GM18511 (cell line): ENCODE measurements around the gene HNRNPM.
A peak's percentile ranks its signal among the peaks of the same experiment; 100 is the strongest.
"Not testable (repeated sequence)": the region's sequence is repeated elsewhere in the genome, so short reads cannot be mapped to it uniquely, and the experiment has no call there.

Experiments used
- ATAC-seq: cut with Tn5 transposase; IDR thresholded peaks from one replicate; pipeline ENCODE4 v1.9.1; 2021; ENCODE audit warnings: mild to moderate bottlenecking, moderate library complexity; ENCODE audit not compliant: unreplicated experiment

HNRNPM gene

GRCh38 chr19:8510589-8511115 is 65.9 kb downstream of the HNRNPM start:
- ATAC-seq: no peak

DNA sequence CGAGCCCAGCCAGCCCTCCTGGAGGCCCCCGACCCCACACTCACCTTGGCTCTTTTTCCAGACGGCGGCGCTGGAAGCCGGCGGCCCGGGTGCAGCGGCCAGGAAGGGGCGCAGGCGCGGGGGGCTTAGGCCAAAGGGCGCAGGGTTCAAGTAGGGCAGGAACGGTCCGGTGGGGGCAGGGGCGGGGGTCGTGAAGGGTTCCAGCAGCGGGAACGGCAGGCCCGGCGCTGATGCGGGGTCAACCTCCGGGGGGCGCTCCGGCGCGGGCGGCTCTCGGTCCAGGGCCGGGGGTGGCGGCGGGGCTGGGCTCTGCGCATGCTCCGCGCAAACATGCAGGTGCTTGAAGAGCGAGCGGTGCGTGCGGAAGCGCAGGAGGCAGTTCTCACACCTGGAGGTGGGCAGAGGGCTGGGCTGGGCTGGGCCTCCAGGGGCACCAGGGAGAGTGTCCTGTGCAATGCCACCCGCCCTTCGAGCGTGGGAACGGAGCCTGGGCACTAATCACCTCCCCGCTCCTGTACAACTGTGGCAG is 66.9 kb downstream of the HNRNPM start:
- no peak for ATAC-seq

DNA sequence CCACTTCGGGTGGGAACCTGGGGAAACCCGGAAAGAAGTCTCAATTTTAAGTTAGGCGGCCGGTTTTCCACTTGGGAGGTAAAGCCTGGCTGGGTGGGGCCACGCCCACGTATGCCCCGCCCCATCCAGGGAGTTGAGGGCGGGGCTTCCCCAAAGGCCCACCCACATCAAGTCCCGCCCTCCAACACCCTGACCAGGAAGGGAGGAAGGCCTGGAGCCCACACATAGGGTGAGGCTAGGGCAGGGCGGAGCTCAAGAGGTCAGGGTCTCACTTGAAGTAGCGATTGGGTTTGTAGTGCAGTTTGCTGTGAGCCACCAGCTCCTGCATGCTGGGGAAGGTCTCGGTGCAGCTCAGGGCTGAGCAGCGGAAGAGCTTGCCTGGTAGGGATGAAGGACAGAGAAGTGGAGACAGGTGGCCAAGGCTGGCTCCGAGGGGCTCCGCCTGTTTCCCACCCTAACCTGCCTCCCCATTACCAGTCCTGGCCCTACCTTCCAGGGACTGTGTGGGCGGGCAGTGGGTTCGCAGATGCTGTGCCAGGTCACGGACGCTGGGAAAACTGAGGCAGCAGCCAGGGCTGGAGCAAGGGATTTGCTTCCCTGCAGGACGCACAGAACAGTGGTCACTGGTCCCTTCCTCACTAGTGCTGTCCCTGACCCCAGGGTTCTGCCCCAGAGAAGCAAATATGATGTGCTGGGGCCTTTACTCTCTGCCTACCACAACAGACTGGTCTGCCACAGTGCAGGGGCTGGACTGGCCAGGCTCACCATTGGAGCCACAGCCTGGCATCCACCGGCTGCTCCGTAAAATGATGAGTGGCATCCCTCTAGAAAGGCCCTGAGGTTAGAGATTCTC is 67.6 kb downstream of the HNRNPM start:
- ATAC-seq: no peak

GRCh38 chr19:8513036-8513686 is 68.4 kb downstream of the HNRNPM start:
- no peak for ATAC-seq

DNA sequence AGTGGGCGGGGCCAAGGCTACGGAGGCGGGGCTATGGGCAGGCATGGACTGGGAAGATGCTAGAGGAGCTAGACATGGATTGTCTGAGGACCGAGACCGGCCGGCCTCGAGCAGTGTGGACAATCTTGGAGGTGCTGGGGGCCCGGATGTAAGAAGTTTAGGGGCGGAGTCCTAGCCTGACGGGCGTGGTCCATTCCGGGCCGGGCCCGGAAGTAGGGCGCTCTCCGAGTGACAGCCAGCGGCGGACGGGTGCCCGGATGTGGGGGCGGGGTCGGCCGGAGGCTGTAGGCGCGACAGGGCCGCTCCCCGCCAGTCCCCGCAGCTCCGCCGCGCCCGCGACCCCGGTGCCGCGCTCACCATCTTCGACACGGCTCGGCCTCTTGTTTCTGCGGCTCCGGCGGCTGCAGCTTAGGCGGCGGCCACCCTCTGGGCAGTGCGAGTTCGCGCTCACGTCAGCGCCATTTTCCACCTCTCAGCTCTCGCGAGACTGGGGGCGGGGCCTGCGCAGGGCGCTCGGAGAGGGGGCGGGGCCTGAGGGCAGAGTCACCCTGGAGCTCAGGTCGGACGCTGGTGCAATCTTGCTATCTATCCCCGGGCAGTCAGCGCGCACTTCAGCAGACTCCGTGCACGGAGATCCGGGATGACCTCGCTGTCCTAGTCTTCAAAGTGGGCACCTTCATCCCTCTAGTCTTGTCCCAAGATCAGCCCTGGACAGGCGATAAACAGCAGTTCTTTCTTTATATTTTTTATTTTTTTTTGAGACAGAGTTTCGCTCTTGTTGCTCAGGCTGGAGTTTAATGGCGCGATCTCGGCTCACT is 69.1 kb downstream of the HNRNPM start, which contains the start of gene ZNF414:
ZNF414 (minus strand) TSS at position 481 of the 818 bp plus-strand sequence; CDS start at position 360, 121 bp downstream.
- peak; percentile 96 for ATAC-seq

DNA sequence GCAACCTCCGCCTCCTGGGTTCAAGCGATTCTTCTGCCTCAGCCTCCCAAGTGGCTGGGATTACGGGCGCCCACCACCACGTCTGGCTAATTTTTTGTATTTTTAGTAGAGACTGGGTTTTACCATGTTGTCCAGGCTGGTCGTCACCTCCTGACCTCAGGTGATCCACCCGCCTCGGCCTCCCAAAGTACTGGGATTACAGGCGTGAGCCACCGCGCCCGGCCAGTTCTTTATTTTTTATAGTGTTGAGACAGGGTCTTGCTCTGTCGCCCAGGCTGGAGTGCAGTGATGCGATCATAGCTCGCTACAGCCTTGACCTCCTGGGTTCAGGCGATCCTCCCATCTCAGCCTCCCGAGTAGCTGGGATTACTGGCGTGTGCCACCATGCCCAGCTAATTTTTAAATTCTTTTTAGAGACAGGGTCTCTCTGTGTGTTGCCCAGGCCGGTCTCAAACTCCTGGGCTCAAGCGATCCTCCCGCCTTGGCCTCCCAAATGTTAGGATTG is 69.8 kb downstream of the HNRNPM start:
- ATAC-seq: not testable (repeated sequence)

GRCh38 chr19:8515317-8515716 is 70.5 kb downstream of the HNRNPM start:
- ATAC-seq: no peak

GRCh38 chr19:8517551-8518442 is 73.0 kb downstream of the HNRNPM start:
- ATAC-seq: no peak

GRCh38 chr19:8518536-8518935 is 73.8 kb downstream of the HNRNPM start:
- ATAC-seq: no peak

DNA sequence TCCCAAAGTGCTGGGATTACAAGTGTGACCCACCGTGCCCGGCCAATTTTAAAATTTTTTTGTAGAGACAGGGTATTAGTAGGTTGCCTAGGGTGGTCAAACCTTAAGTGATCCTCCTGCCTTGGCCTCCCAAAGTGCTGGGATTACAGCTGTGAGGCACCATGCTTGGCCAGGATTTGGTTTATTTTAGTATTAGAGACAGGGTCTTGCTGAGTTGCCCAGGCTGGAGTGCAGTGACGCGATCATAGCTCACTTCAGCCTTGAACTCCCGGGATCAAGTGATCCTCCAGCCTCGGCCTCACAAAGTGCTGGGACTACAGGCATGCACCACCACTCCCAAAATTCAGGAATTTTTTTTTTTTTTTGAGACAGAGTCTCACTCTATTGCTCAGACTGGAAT is 74.6 kb downstream of the HNRNPM start:
- ATAC-seq: no peak

DNA sequence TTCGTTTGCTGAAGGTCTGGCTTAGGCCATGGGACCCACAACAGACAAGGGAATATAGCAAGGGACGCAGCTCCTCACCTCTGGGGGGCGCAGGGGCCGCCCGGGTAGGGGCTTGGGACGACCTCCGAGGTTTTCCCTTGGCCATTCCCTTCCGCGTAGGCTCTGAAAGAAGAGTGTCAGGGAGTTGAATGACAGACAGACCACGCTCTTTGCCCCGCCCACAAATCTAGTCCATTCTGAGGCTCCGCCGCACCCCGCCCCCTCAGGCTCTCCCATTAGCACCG is 80.6 kb downstream of the HNRNPM start:
- ATAC-seq: no peak

DNA sequence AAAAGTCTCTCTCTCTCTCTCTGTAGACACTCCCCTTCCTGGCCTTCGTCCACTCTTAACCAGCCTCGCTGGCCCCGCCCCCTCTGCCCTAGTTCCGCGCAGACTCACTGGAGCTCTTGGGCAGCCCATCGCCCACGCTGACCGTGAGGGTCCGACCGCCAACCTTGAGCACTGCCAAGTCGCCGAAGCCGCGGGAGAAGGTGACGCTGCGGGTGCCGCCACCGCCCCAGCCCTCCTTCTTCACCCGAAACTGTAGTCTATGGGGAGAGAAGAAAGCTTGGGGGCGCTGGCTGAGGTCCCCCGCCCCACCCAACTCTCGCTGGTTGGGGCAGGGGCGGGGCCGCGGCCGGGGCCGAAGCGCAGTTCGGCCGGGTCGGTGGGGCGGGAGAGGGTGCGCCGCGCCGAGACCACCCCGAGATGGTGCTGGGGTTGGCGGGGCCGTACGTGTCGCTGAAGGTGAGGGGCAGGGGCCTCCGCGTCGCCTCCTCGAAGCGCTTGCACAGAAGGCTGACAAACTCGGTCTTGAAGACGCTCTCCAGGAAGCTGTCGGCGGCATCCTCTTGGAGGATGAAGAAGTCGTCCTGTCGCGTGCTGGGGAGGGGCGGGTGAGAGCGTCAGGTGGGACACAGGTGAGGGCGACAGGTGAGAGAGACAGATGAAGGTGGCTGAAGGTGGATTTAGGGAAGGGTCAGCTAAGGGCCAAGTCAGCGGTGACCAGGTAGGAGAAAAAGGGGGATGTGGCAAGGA is 81.7 kb downstream of the HNRNPM start:
- ATAC-seq: no peak

DNA sequence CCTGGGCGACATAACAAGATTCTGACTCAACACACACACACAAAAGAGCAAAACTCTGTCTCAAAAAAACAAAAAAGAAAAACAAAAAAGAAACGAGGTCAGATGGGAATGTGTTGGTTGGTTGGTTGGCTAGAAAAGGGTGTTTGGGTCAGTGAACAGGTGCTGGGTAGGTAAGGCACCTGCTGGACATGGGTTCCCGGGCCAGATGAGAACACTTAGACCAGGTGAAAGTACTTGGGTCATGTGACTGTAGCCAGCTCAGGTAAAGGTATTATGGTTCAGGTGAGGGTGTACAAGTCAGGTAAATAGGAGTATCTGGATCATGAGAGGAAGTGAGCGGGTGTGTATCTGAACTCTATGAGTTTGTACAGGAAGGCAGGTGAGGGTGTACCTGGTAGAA is 83.7 kb downstream of the HNRNPM start:
- no peak for ATAC-seq

DNA sequence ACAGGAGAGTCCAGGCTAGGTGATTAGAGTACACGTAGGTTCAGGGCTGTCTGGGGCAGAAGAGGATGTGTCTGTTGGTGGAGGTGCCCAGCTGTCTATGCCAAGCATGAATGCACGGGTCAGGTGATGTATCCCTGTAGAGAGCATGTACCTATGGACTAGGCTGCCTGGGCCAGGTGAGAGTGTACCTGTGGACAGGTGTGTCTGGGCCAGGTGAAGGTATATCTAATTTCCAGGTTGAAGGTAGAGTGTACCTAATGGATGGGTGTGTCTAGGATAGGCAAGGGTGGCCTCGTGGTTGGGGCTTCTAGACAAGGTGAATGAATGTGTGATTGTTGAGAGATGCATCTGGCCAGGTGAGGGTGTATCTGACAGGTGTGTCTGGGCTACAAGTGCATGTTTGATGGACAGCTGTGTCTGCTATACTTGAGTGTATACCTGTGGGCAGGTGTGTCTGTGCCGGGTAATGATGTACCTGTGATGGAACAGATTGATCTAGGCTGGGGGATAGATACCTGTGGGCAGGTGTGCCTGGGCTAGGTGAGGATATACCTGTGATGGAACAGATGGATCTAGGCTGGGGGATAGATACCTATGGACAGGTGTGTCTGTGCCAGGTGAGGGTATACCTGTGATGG is 84.7 kb downstream of the HNRNPM start:
- ATAC-seq: no peak

GRCh38 chr19:8530061-8530679 is 85.4 kb downstream of the HNRNPM start:
- no peak for ATAC-seq

DNA sequence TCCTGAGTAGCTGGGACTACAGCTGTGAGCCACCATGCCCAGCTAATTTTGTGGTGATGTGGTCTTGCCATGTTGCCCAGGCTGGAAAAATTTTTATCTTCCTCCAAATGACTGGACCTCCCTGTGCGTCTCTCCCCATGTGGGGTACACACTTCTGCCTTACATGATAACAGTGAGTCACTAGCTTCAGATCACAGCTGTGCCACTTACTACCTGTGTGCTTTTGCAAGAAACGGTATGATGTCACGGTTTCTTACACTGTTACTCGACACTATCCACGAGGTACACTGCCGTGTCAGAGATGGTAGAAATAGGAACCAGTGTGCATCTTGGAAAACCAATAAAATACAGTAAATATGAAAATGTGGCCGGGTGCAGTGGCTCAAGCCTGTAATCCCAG is 86.7 kb downstream of the HNRNPM start:
- ATAC-seq: no peak

DNA sequence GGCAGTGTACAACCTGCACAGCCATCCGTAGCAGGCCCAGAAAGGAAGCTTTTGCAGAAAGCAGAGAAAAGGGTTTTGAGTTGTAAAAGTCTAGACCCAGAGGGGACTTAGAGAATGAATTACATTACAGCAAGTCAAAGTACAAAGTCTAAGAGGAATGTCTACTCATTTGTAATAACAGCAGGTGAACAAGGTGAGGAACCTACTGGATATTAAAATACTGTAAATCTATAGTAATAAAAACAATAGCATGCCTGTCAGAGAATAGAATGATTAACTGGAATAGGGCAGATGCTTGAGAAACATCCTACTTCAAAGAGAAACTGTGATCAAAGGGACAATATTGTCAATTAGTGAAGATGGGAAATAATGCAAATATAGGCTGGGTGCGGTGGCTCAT is 87.5 kb downstream of the HNRNPM start:
- no peak for ATAC-seq

DNA sequence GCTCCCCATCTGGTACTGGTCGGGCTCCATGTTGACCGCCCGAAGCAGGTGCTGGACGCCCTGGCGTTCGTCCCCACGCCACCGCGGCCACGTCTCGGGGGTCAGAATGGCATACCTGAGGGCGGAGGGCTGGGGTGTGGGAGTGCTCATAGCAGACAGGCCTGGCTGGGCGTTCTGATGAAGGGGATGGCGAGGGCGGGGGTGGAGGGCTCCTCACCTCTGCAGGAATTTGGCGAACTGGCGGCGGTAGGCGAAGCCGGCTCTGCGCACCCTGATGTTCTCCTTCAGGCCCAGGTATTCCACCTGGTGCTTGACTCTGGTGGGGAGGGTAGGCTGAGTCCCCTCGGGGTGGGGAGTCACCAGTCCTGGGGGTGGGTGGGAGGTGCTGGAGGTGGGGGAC is 91.5 kb downstream of the HNRNPM start:
- no peak for ATAC-seq
